ENCODE results near the gene INSC.

GRCh38 chr11:15114501-15115475, at the start of gene INSC:
- no peak for TF ChIP-seq CTCF (IDR thresholded peaks at IDR 0.05)
- no peak for TF ChIP-seq POLR2A (IDR thresholded peaks at IDR 0.05)
